Epithelial cell of proximal tubule (primary cell): ENCODE results near the gene SPTBN5. TPM values are rescaled to one million over a fixed set of nuclear protein-coding genes. Genes with fewer than 3 reads are reported as not detected.

Source experiments
- DNase-seq: peaks from one replicate; pipeline ENCODE4 v3.0.0-alpha.2; 2011; ENCODE audit warnings: low read depth
- H3K4me3 ChIP-seq: 2 replicates; pipeline ENCODE4 v1.5.1; 2011; ENCODE audit warnings: low read depth, mild to moderate bottlenecking, low read length
- CTCF ChIP-seq: conservative IDR thresholded peaks from 2 replicates; pipeline ENCODE4 v1.5.1; 2012; ENCODE audit warnings: low read depth, mild to moderate bottlenecking, low read length
- total RNA-seq: library from RNA; depleted of rRNA; stranded (reverse); fragments of >200 nt; gene quantifications from 2 replicates; pipeline ENCODE4 v1.2.3, GENCODE V29; 2015

The SPTBN5 gene
- total RNA-seq, 1 donor from 2014 or later: 0.63 TPM

GRCh38 chr15:41904541-41905005 is 10.7 kb upstream of the SPTBN5 start:
- TF ChIP-seq CTCF: peak; percentile 91
- H3K4me3 ChIP-seq: no peak overlapping the region
- DNase-seq: no peak

DNA sequence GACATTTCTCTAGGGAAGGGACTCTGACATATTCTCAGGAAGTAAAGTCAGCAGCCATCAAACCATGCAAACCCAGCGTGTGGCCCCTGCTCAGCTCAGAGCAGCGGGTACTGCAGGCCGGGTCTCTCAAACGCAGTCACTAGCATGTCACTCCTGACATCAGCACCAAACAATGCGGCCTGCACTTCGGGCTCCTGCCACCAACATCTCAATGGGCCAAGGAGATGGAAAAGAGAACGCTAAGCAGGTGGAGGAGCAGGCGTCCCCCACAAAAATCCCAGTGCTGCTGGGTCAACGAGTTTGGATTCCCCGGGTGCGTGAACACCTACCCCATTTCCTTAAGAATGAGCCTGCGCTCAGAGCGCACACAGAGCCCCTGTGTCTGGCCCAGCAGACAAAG is 9.9 kb upstream of the SPTBN5 start:
- DNase-seq: no peak
- no peak overlapping the region for H3K4me3 ChIP-seq
- no peak for TF ChIP-seq CTCF

GRCh38 chr15:41901431-41901830 is 7.6 kb upstream of the SPTBN5 start:
- no peak for DNase-seq
- TF ChIP-seq CTCF: no peak
- H3K4me3 ChIP-seq: no peak overlapping the region

- no peak overlapping the region for H3K4me3 ChIP-seq
- no peak for DNase-seq
- no peak for TF ChIP-seq CTCF
Observed at GRCh38 chr15:41900526-41901380, 6.9 kb upstream of the SPTBN5 start.

- TF ChIP-seq CTCF: no peak
- H3K4me3 ChIP-seq: no peak overlapping the region
- DNase-seq: no peak
Observed at GRCh38 chr15:41899854-41900442, 6.1 kb upstream of the SPTBN5 start.

GRCh38 chr15:41897363-41897799 is 3.5 kb upstream of the SPTBN5 start:
- TF ChIP-seq CTCF: no peak
- no peak for DNase-seq
- H3K4me3 ChIP-seq: no peak overlapping the region
